Hematopoietic multipotent progenitor cell treated with erythropoietin and hydrocortisone succinate and interleukin-3 and kit ligand, for 8 days (in vitro differentiated cells): Measurements from ENCODE around the gene BPI.
A peak's percentile ranks its signal among the peaks of the same experiment; 100 is the strongest.
"Not testable (repeated sequence)": the region's sequence is repeated elsewhere in the genome, so short reads cannot be mapped to it uniquely, and the experiment has no call there.

Source experiments
- DNase-seq: peaks from one replicate; pipeline ENCODE4 v3.0.0-alpha.2; 2015

BPI gene

GRCh38 chr20:38278763-38279162 is 25.2 kb upstream of the BPI start:
- DNase-seq: no peak

- DNase-seq: not testable (repeated sequence)
Observed at GRCh38 chr20:38281176-38281915, 22.6 kb upstream of the BPI start.

GRCh38 chr20:38283236-38283635 is 20.7 kb upstream of the BPI start:
- no peak for DNase-seq

GRCh38 chr20:38284066-38284650 is 19.8 kb upstream of the BPI start:
- DNase-seq: not testable (repeated sequence)

- no peak for DNase-seq
Observed at GRCh38 chr20:38284893-38285444, 19.0 kb upstream of the BPI start.

- DNase-seq: no peak
Observed at GRCh38 chr20:38286586-38287531, 17.1 kb upstream of the BPI start.

- DNase-seq: peak; percentile 25
Observed at GRCh38 chr20:38290829-38291814, 12.8 kb upstream of the BPI start.

- DNase-seq: no peak
Observed at GRCh38 chr20:38291966-38292365, 12.0 kb upstream of the BPI start.

- no peak for DNase-seq
Observed at GRCh38 chr20:38293491-38294065, 10.4 kb upstream of the BPI start.

GRCh38 chr20:38294076-38294591 is 9.8 kb upstream of the BPI start:
- DNase-seq: no peak

- no peak for DNase-seq
Observed at GRCh38 chr20:38295811-38296210, 8.1 kb upstream of the BPI start.

- DNase-seq: no peak
Observed at GRCh38 chr20:38296433-38296832, 7.5 kb upstream of the BPI start.

GRCh38 chr20:38297916-38298674 is 5.9 kb upstream of the BPI start:
- no peak for DNase-seq

GRCh38 chr20:38298768-38299288 is 5.1 kb upstream of the BPI start:
- peak; percentile 14 for DNase-seq

GRCh38 chr20:38299963-38300362 is 4.0 kb upstream of the BPI start:
- DNase-seq: no peak

GRCh38 chr20:38300438-38300837 is 3.5 kb upstream of the BPI start:
- no peak for DNase-seq

- no peak for DNase-seq
Observed at GRCh38 chr20:38301309-38301708, 2.6 kb upstream of the BPI start.

- no peak for DNase-seq
Observed at GRCh38 chr20:38302786-38303185, 1.2 kb upstream of the BPI start.

GRCh38 chr20:38304845-38305447 is 990 bp downstream of the BPI start:
- peak; percentile 50 for DNase-seq

GRCh38 chr20:38305541-38305940 is 1.6 kb downstream of the BPI start:
- no peak for DNase-seq
